ENCODE data around the gene CEP57.
A peak's percentile ranks its signal among the peaks of the same experiment; 100 is the strongest.

The CEP57 gene

DNA sequence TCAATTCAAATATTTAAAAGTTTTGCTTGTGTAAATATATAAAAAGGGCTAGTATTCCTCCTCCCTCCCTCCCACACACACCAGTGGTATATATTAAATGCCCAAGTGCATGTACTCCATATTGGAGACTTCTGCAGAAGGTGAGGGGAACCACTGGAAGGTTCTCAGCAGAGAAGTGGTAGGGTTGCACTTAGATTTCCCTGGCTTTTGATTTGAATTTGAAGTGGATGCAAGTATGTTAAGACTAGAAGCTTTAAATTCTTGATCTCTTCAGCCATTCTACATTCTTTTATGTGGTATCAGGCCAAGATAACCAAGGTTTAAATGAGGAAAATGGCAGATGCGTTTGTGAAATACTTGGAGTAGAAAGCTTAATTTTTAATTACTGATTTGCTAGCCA lies 43.1 kb downstream of the CEP57 start:
- no peak overlapping the region for H3K27ac ChIP-seq (ENCODE audit: low read depth, low read length)
- no peak overlapping the region for H3K4me3 ChIP-seq (ENCODE audit: insufficient read depth, low read length, poor library complexity, severe bottlenecking)
- H3K9me2 ChIP-seq (replicated peaks; ENCODE audit: insufficient read depth, low read length): no peaks in the 10 kb centered on the region
- H3K27me3 ChIP-seq (ENCODE audit: low read length): no peaks in the 10 kb centered on the region
- no peaks in the 10 kb centered on the region for H4K20me1 ChIP-seq (ENCODE audit: low read depth, low read length)
- no peaks in the 10 kb centered on the region for H3K79me2 ChIP-seq (ENCODE audit: insufficient read depth, low read length)
- TF ChIP-seq EZH2phosphoT487 (conservative IDR thresholded peaks at IDR 0.05; ENCODE audit: low read length): no peak
- H3K36me3 ChIP-seq (ENCODE audit: low read length): peaks cover 55% of the 10 kb centered on the region
- H3F3A ChIP-seq (ENCODE audit: insufficient read depth): peaks cover 9% of the 10 kb centered on the region; the same call in 1 of the 2 replicates
- no peak overlapping the region for H2AFZ ChIP-seq (ENCODE audit: low read depth, low read length, severe bottlenecking)
- H3K4me2 ChIP-seq (ENCODE audit: low read depth, low read length, poor library complexity, severe bottlenecking): no peak overlapping the region
- H3K9me3 ChIP-seq (ENCODE audit: insufficient read depth, low read length): no peaks in the 10 kb centered on the region
- no peak overlapping the region for H3K9ac ChIP-seq (ENCODE audit: low read length)

GRCh38 chr11:95835351-95835750 lies 45.1 kb downstream of the CEP57 start:
- Histone ChIP-seq H3K79me2 (ENCODE audit: insufficient read depth, low read length) (no peaks in the 10 kb centered on the region), H3K27me3 (ENCODE audit: low read length) (no peaks in the 10 kb centered on the region), H3K4me2 (ENCODE audit: low read depth, low read length, poor library complexity, severe bottlenecking) (no peak overlapping the region), H3K9me3 (ENCODE audit: insufficient read depth, low read length) (no peaks in the 10 kb centered on the region), H2AFZ (ENCODE audit: low read depth, low read length, severe bottlenecking) (no peak overlapping the region), H3K27ac (ENCODE audit: low read depth, low read length) (no peak overlapping the region), H4K20me1 (ENCODE audit: low read depth, low read length) (no peaks in the 10 kb centered on the region), H3K9me2 (replicated peaks; ENCODE audit: insufficient read depth, low read length) (no peaks in the 10 kb centered on the region), H3F3A (ENCODE audit: insufficient read depth) (0 out of 2 replicates have a peak, but pooled peaks cover 2% of the 10 kb centered on the region), H3K36me3 (ENCODE audit: low read length) (peaks cover 49% of the 10 kb centered on the region; the same call in 1 of the 2 replicates), H3K4me3 (ENCODE audit: insufficient read depth, low read length, poor library complexity, severe bottlenecking) (no peak overlapping the region), H3K9ac (ENCODE audit: low read length) (no peak overlapping the region)
- TF ChIP-seq EZH2phosphoT487 (conservative IDR thresholded peaks at IDR 0.05; ENCODE audit: low read length) (no peak), CTCF (IDR thresholded peaks at IDR 0.05; ENCODE audit: insufficient read depth, low read length, poor library complexity, severe bottlenecking) (no peak)

- Histone ChIP-seq H3K4me3 (ENCODE audit: insufficient read depth, low read length, poor library complexity, severe bottlenecking) (no peak overlapping the region), H3K4me2 (ENCODE audit: low read depth, low read length, poor library complexity, severe bottlenecking) (no peak overlapping the region), H3K9me2 (replicated peaks; ENCODE audit: insufficient read depth, low read length) (no peaks in the 10 kb centered on the region), H3K9ac (ENCODE audit: low read length) (no peak overlapping the region), H3K79me2 (ENCODE audit: insufficient read depth, low read length) (no peaks in the 10 kb centered on the region), H3K27ac (ENCODE audit: low read depth, low read length) (no peak overlapping the region), H2AFZ (ENCODE audit: low read depth, low read length, severe bottlenecking) (no peak overlapping the region), H3K27me3 (ENCODE audit: low read length) (no peaks in the 10 kb centered on the region), H4K20me1 (ENCODE audit: low read depth, low read length) (no peaks in the 10 kb centered on the region), H3F3A (ENCODE audit: insufficient read depth) (0 out of 2 replicates have a peak, but pooled peaks cover 2% of the 10 kb centered on the region), H3K36me3 (ENCODE audit: low read length) (peaks cover 51% of the 10 kb centered on the region; the same call in 1 of the 2 replicates), H3K9me3 (ENCODE audit: insufficient read depth, low read length) (no peaks in the 10 kb centered on the region)
- TF ChIP-seq CTCF (IDR thresholded peaks at IDR 0.05; ENCODE audit: insufficient read depth, low read length, poor library complexity, severe bottlenecking) (peak; percentile 82), EZH2phosphoT487 (conservative IDR thresholded peaks at IDR 0.05; ENCODE audit: low read length) (no peak)
Measured at GRCh38 chr11:95835768-95836488, 45.6 kb downstream of the CEP57 start.

DNA sequence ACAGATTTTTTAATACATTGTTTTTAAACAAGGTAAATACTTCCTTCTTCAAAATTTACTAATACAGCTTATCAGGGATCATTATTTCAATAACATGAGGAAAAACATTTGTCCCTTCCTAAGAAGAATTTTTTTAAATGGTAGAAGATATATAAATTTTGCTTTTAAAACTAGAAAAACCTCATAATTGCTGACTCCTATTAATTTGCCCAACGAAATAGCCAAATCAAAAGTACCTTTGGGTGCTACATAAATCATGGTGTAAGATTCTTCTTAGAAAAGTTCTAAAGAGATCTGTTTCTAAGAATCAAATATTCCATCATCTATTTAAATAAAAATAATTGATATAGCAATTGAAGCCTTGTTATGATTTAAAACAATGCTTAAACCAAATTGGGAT lies 54.9 kb downstream of the CEP57 start:
- H3K4me3 ChIP-seq (ENCODE audit: insufficient read depth, low read length, poor library complexity, severe bottlenecking): no peak overlapping the region
- no peaks in the 10 kb centered on the region; the same call in 1 of the 2 replicates for H3F3A ChIP-seq (ENCODE audit: insufficient read depth)
- no peaks in the 10 kb centered on the region for H3K79me2 ChIP-seq (ENCODE audit: insufficient read depth, low read length)
- no peak overlapping the region for H3K9ac ChIP-seq (ENCODE audit: low read length)
- H3K4me2 ChIP-seq (ENCODE audit: low read depth, low read length, poor library complexity, severe bottlenecking): no peak overlapping the region
- H2AFZ ChIP-seq (ENCODE audit: low read depth, low read length, severe bottlenecking): no peak overlapping the region
- no peaks in the 10 kb centered on the region for H4K20me1 ChIP-seq (ENCODE audit: low read depth, low read length)
- no peaks in the 10 kb centered on the region for H3K27me3 ChIP-seq (ENCODE audit: low read length)
- H3K9me3 ChIP-seq (ENCODE audit: insufficient read depth, low read length): no peaks in the 10 kb centered on the region
- no peaks in the 10 kb centered on the region for H3K9me2 ChIP-seq (replicated peaks; ENCODE audit: insufficient read depth, low read length)
- no peak overlapping the region for H3K27ac ChIP-seq (ENCODE audit: low read depth, low read length)
- TF ChIP-seq CTCF (IDR thresholded peaks at IDR 0.05; ENCODE audit: insufficient read depth, low read length, poor library complexity, severe bottlenecking) (no peak), EZH2phosphoT487 (conservative IDR thresholded peaks at IDR 0.05; ENCODE audit: low read length) (no peak)
- peaks cover 22% of the 10 kb centered on the region; the same call in 1 of the 2 replicates for H3K36me3 ChIP-seq (ENCODE audit: low read length)
